ENCODE data around the gene PRAME. TPM values are rescaled to one million over a fixed set of nuclear protein-coding genes. Genes with fewer than 3 reads are reported as not detected.

Gene PRAME
- total RNA-seq, 1 experiment from 2014 or later: 68.4 TPM

GRCh38 chr22:22531770-22532546, 27.1 kb downstream of the PRAME start:
- Histone ChIP-seq H3K36me3 (ENCODE audit: control insufficient read depth, insufficient read depth, low read length) (no peaks in the 10 kb centered on the region), H3K27ac (ENCODE audit: low read length) (no peak overlapping the region), H3K27me3 (ENCODE audit: control insufficient read depth, insufficient read depth, low read length) (no peaks in the 10 kb centered on the region), H3K4me1 (ENCODE audit: control insufficient read depth, insufficient read depth, low read length) (no peaks in the 10 kb centered on the region), H3K4me3 (ENCODE audit: low read depth in 2 of 2, low read length in 2 of 2) (no peak overlapping the region), H3K9me3 (ENCODE audit: control insufficient read depth, insufficient read depth, low read depth, low read length) (no peaks in the 10 kb centered on the region)
- ATAC-seq (no peak), DNase-seq (ENCODE audit: low read depth, low spot score) (no peak)
- no peak for TF ChIP-seq POLR2AphosphoS5 (IDR thresholded peaks at IDR 0.05; ENCODE audit: low read depth, low read length)
- no peak for TF ChIP-seq TCF7L2 (IDR thresholded peaks at IDR 0.05; ENCODE audit: low read depth, low read length)
- TF ChIP-seq SIN3A (IDR thresholded peaks at IDR 0.05; ENCODE audit: borderline replicate concordance, insufficient read depth, low read depth, low read length): no peak
- TF ChIP-seq, protein P1, sequence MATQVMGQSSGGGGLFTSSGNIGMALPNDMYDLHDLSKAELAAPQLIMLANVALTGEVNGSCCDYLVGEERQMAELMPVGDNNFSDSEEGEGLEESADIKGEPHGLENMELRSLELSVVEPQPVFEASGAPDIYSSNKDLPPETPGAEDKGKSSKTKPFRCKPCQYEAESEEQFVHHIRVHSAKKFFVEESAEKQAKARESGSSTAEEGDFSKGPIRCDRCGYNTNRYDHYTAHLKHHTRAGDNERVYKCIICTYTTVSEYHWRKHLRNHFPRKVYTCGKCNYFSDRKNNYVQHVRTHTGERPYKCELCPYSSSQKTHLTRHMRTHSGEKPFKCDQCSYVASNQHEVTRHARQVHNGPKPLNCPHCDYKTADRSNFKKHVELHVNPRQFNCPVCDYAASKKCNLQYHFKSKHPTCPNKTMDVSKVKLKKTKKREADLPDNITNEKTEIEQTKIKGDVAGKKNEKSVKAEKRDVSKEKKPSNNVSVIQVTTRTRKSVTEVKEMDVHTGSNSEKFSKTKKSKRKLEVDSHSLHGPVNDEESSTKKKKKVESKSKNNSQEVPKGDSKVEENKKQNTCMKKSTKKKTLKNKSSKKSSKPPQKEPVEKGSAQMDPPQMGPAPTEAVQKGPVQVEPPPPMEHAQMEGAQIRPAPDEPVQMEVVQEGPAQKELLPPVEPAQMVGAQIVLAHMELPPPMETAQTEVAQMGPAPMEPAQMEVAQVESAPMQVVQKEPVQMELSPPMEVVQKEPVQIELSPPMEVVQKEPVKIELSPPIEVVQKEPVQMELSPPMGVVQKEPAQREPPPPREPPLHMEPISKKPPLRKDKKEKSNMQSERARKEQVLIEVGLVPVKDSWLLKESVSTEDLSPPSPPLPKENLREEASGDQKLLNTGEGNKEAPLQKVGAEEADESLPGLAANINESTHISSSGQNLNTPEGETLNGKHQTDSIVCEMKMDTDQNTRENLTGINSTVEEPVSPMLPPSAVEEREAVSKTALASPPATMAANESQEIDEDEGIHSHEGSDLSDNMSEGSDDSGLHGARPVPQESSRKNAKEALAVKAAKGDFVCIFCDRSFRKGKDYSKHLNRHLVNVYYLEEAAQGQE (IDR thresholded peaks at IDR 0.05; ENCODE audit: insufficient read depth in 1 of 2, low read depth in 2 of 2, low read length in 1 of 2): no peak
- no peak for TF ChIP-seq CTCF (IDR thresholded peaks at IDR 0.05)
- CTCF ChIA-PET: no interaction called here
- in situ Hi-C loops (cut with HindIII; ENCODE audit: low pct_unique_long_range_greater_than_20kb, low sequenced_read_pairs): no loop called here
- POLR2A ChIA-PET: no interaction called here
- BruUV-seq (replicated peaks): no TSS peak
- intact Hi-C loops (cut with micrococcal nuclease; ENCODE audit: unreplicated experiment): no loop called here

- no peak for DNase-seq (ENCODE audit: low read depth, low spot score)
- in situ Hi-C loops (cut with HindIII; ENCODE audit: low pct_unique_long_range_greater_than_20kb, low sequenced_read_pairs) (no loop called here), intact Hi-C loops (cut with micrococcal nuclease; ENCODE audit: unreplicated experiment) (no loop called here)
- Histone ChIP-seq H3K36me3 (ENCODE audit: control insufficient read depth, insufficient read depth, low read length) (no peaks in the 10 kb centered on the region), H3K27me3 (ENCODE audit: control insufficient read depth, insufficient read depth, low read length) (no peaks in the 10 kb centered on the region), H3K27ac (ENCODE audit: low read length) (no peak overlapping the region), H3K9me3 (ENCODE audit: control insufficient read depth, insufficient read depth, low read depth, low read length) (no peaks in the 10 kb centered on the region), H3K4me3 (ENCODE audit: low read depth in 2 of 2, low read length in 2 of 2) (no peak overlapping the region), H3K4me1 (ENCODE audit: control insufficient read depth, insufficient read depth, low read length) (no peaks in the 10 kb centered on the region)
- ATAC-seq: no peak
- CTCF ChIA-PET: no interaction called here
- TF ChIP-seq SIN3A (IDR thresholded peaks at IDR 0.05; ENCODE audit: borderline replicate concordance, insufficient read depth, low read depth, low read length): no peak
- no peak for TF ChIP-seq POLR2AphosphoS5 (IDR thresholded peaks at IDR 0.05; ENCODE audit: low read depth, low read length)
- no peak for TF ChIP-seq TCF7L2 (IDR thresholded peaks at IDR 0.05; ENCODE audit: low read depth, low read length)
- TF ChIP-seq, protein P1 (IDR thresholded peaks at IDR 0.05; ENCODE audit: insufficient read depth in 1 of 2, low read depth in 2 of 2, low read length in 1 of 2): no peak
- no peak for TF ChIP-seq CTCF (IDR thresholded peaks at IDR 0.05)
- no TSS peak for BruUV-seq (replicated peaks)
- POLR2A ChIA-PET: no interaction called here
Measured at GRCh38 chr22:22528780-22529179, 30.3 kb downstream of the PRAME start.

Data from Panc1 (cell line).